Ishikawa (cell line): ENCODE data around the gene STK4.

Experiments
- CEBPB ChIP-seq: IDR thresholded peaks from 2 replicates; pipeline ENCODE4 v1.6.1; 2012
- CREB1 ChIP-seq: IDR thresholded peaks from 2 replicates; pipeline ENCODE4 v1.6.1; 2012; ENCODE audit warnings: low read depth
- EGR1 ChIP-seq: IDR thresholded peaks from 2 replicates; pipeline ENCODE4 v1.6.1; 2012
- EP300 ChIP-seq: IDR thresholded peaks from 2 replicates; pipeline ENCODE4 v1.6.1; 2012; ENCODE audit warnings: borderline replicate concordance
- FOXM1 ChIP-seq: IDR thresholded peaks from 2 replicates; pipeline ENCODE4 v1.6.1; 2012; ENCODE audit warnings: low read depth, borderline replicate concordance
- NFIC ChIP-seq: IDR thresholded peaks from 2 replicates; pipeline ENCODE4 v1.6.1; 2012
- RAD21 ChIP-seq: IDR thresholded peaks from 2 replicates; pipeline ENCODE4 v1.6.1; 2012; ENCODE audit warnings: low read depth
- TAF1 ChIP-seq: IDR thresholded peaks from 2 replicates; pipeline ENCODE4 v1.6.1; 2012; ENCODE audit warnings: low read depth, mild to moderate bottlenecking
- TCF12 ChIP-seq: IDR thresholded peaks from 2 replicates; pipeline ENCODE4 v1.6.1; 2012; ENCODE audit warnings: low read depth
- TEAD4 ChIP-seq: IDR thresholded peaks from 2 replicates; pipeline ENCODE4 v1.6.1; 2012
- YY1 ChIP-seq: IDR thresholded peaks from 2 replicates; pipeline ENCODE4 v1.6.1; 2012; ENCODE audit warnings: low read depth
- ZBTB7A ChIP-seq: IDR thresholded peaks from 2 replicates; pipeline ENCODE4 v1.6.1; 2012; ENCODE audit warnings: low read depth
- TF ChIP-seq, protein P1 (sequence below): IDR thresholded peaks from 2 replicates; pipeline ENCODE4 v1.6.1; 2012
- TF ChIP-seq, protein P2 (sequence below): IDR thresholded peaks from 2 replicates; pipeline ENCODE4 v1.6.1; 2012; ENCODE audit warnings: low read depth, mild to moderate bottlenecking
- TF ChIP-seq, protein P3 (sequence below): IDR thresholded peaks from 2 replicates; pipeline ENCODE4 v1.6.1; 2012

The STK4 gene

DNA sequence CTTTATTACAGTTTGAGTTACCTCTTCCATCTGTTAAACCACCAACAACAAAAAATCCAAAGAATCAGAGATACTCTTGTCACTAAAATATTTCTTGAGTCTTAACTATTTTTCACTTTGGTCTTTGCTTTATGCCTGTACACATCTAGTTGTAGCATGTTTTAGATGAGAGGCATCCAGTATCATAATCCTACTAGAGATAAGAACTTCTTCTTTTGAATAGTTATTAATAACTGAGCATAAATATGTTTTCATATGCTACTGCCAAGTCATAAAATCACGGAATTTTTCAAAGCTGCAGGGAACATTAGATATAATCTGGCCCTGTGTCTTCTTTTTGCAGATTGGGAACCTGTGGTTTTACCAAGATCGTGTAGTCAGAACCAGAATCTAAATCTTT is 55.3 kb downstream of the STK4 start:
- TF ChIP-seq EGR1: no peak

DNA sequence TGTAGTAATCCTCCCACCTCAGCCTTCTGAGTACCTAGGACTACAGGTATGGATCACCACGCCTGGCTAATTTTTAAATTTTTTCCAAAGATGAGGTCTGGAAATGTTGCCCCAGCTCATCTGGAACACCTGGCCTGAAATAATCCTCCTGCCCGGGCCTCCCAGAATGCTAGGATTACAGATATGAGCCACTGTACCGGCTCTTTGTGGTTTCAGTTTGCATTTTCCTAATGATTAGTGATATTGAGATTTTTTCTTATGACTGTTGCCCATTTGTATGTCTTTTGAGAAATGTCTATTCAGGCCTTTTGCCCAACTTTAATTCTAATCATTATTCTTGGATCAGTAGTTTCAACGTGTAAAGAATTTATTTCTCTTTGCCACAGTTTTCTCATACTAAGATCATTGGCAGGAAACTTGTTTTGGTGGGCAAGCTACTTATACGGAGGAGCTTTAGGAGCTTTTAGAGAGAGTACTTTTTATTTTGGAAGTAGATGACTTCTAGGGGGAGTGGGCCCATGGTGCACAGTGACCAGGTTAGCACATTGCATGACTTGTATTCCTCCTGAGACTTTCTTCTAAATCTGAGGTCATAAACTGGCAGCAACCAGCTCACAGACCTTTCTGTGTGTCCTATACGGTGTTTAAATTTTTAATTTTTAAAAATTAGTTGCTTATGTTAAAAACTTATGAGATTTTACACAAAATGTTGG is 62.3 kb downstream of the STK4 start:
- TF ChIP-seq, protein P1, sequence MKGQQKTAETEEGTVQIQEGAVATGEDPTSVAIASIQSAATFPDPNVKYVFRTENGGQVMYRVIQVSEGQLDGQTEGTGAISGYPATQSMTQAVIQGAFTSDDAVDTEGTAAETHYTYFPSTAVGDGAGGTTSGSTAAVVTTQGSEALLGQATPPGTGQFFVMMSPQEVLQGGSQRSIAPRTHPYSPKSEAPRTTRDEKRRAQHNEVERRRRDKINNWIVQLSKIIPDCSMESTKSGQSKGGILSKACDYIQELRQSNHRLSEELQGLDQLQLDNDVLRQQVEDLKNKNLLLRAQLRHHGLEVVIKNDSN: no peak
- no peak for TF ChIP-seq TEAD4
- no peak for TF ChIP-seq RAD21
- no peak for TF ChIP-seq EGR1
- no peak for TF ChIP-seq EP300
- TF ChIP-seq, protein P2, sequence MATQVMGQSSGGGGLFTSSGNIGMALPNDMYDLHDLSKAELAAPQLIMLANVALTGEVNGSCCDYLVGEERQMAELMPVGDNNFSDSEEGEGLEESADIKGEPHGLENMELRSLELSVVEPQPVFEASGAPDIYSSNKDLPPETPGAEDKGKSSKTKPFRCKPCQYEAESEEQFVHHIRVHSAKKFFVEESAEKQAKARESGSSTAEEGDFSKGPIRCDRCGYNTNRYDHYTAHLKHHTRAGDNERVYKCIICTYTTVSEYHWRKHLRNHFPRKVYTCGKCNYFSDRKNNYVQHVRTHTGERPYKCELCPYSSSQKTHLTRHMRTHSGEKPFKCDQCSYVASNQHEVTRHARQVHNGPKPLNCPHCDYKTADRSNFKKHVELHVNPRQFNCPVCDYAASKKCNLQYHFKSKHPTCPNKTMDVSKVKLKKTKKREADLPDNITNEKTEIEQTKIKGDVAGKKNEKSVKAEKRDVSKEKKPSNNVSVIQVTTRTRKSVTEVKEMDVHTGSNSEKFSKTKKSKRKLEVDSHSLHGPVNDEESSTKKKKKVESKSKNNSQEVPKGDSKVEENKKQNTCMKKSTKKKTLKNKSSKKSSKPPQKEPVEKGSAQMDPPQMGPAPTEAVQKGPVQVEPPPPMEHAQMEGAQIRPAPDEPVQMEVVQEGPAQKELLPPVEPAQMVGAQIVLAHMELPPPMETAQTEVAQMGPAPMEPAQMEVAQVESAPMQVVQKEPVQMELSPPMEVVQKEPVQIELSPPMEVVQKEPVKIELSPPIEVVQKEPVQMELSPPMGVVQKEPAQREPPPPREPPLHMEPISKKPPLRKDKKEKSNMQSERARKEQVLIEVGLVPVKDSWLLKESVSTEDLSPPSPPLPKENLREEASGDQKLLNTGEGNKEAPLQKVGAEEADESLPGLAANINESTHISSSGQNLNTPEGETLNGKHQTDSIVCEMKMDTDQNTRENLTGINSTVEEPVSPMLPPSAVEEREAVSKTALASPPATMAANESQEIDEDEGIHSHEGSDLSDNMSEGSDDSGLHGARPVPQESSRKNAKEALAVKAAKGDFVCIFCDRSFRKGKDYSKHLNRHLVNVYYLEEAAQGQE: no peak

DNA sequence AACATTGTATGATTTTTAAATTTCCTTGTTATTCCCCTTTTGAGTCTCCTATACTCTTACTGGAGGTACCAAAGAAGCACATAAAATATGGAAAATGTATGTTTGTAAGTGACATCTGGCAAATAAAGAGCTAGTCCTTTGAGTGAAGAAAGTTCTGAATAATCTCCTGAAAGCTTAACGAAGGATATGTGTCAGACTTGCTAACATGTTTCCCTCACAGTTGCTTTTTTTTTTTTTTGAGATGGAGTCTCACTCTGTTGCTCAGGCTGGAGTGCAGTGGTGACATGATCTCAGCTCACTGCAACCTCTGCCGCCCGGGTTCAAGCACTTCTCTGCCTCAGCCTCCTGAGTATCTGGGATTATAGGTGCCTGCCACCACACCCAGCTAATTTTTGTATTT is 63.6 kb downstream of the STK4 start:
- TF ChIP-seq CEBPB: no peak
- TF ChIP-seq CREB1: no peak
- TF ChIP-seq EGR1: no peak
- TF ChIP-seq NFIC: no peak
- no peak for TF ChIP-seq FOXM1
- no peak for TF ChIP-seq EP300
- no peak for TF ChIP-seq TEAD4
- TF ChIP-seq, protein P1: no peak
- no peak for TF ChIP-seq TCF12
- TF ChIP-seq, protein P3, sequence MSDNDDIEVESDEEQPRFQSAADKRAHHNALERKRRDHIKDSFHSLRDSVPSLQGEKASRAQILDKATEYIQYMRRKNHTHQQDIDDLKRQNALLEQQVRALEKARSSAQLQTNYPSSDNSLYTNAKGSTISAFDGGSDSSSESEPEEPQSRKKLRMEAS: no peak
- TF ChIP-seq TAF1: no peak
- no peak for TF ChIP-seq YY1
- no peak for TF ChIP-seq RAD21
- TF ChIP-seq, protein P2: no peak
- no peak for TF ChIP-seq ZBTB7A

DNA sequence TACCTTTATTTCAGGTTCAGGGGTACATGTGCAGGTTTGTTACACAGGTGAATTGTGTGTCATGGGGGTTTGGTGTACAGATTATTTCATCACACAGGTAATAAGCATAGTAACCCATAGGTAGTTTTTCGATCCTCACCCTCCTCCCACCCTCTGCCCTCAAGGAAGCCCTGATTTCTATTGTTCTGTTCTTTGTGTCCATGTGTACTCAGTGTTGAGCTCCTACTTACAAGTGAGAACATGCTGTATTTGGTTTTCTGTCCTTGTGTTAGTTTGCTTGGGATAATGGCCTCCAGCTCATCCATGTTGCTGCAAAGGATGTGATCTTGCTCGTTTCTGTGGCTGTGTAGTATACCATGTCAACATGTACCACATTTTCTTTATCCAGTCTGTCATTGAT is 66.0 kb downstream of the STK4 start:
- TF ChIP-seq, protein P3: no peak
- TF ChIP-seq YY1 (no peak), CEBPB (no peak), CREB1 (no peak), TEAD4 (no peak), TAF1 (no peak), NFIC (no peak), ZBTB7A (no peak), EP300 (no peak)
- TF ChIP-seq, protein P2: no peak
- TF ChIP-seq, protein P1: no peak

DNA sequence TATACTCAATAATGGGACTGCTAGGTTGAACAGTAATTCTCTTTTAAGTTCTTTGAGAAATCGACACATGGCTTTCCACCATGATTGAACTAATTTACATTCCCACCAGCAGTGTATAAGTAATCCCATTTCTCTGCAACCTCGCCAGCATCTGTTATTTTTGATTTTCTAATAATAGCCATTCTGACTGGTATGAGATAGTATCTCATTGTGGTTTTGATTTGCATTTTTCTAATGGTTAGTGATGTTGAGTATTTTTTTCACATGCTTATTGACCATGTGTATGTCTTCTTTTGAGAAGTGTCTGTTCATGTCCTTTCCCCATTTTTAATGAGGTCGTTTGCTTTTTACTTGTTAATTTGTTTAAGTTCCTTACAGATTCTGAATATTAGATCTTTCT is 66.5 kb downstream of the STK4 start:
- TF ChIP-seq TEAD4 (no peak), CREB1 (no peak), CEBPB (no peak), FOXM1 (no peak), YY1 (no peak), TAF1 (no peak), TCF12 (no peak), NFIC (no peak), ZBTB7A (no peak), EP300 (no peak), RAD21 (no peak), EGR1 (no peak)
- TF ChIP-seq, protein P3: no peak
- TF ChIP-seq, protein P2: no peak
- TF ChIP-seq, protein P1: no peak
